Bronchial epithelial cell (primary cell): ENCODE data around the gene MRPL27. TPM values are rescaled to one million over a fixed set of nuclear protein-coding genes. Genes with fewer than 3 reads are reported as not detected.

ENCODE experiments used
- DNase-seq: peaks from one replicate; pipeline ENCODE4 v3.0.0-alpha.2; 2010; ENCODE audit warnings: low read depth
- FAIRE-seq: peaks from 2 replicates; lab custom pipeline; 2011; peaks lifted over from hg19 to GRCh38; lab: Jason Lieb, UNC
- H3K27me3 ChIP-seq: 2 replicates; pipeline ENCODE4 v1.5.1; 2011; ENCODE audit warnings: low read length; ENCODE audit not compliant: control insufficient read depth, insufficient read depth
- H3K36me3 ChIP-seq: 2 replicates; pipeline ENCODE4 v1.5.1; 2011; ENCODE audit warnings: low read length; ENCODE audit not compliant: control insufficient read depth, insufficient read depth
- H3K4me3 ChIP-seq: 2 replicates; pipeline ENCODE4 v1.5.1; 2011; ENCODE audit warnings: mild to moderate bottlenecking, low read depth, low read length, control low read depth
- CTCF ChIP-seq: IDR thresholded peaks from 2 replicates; pipeline ENCODE4 v1.5.1; 2011; ENCODE audit warnings: mild to moderate bottlenecking, moderate library complexity, low read length, control low read depth, inconsistent platforms; ENCODE audit not compliant: insufficient read depth, severe bottlenecking
- total RNA-seq: library from RNA; depleted of rRNA; stranded (reverse); fragments of >200 nt; gene quantifications from 2 replicates; pipeline ENCODE4 v1.2.1, GENCODE V29; 2014

MRPL27 gene
- total RNA-seq, 1 donor from 2014 or later = 117 TPM

GRCh38 chr17:50361561-50362480 lies 11.2 kb downstream of the MRPL27 start:
- no peaks in the 10 kb centered on the region for H3K27me3 ChIP-seq
- H3K4me3 ChIP-seq = no peak overlapping the region
- H3K36me3 ChIP-seq = peaks cover 19% of the 10 kb centered on the region
- peak; percentile 63 for DNase-seq
- peak; percentile 86 for TF ChIP-seq CTCF
- peak; percentile 52 for FAIRE-seq

- FAIRE-seq = no peak
- H3K36me3 ChIP-seq = peaks cover 23% of the 10 kb centered on the region
Observed at GRCh38 chr17:50360486-50361115, 12.4 kb downstream of the MRPL27 start.

GRCh38 chr17:50359998-50360461 lies 13.0 kb downstream of the MRPL27 start:
- FAIRE-seq = no peak
- Histone ChIP-seq H3K27me3 (no peaks in the 10 kb centered on the region), H3K36me3 (peaks cover 25% of the 10 kb centered on the region), H3K4me3 (no peak overlapping the region)
- no peak for TF ChIP-seq CTCF
- DNase-seq = no peak

More at GRCh38 chr17:50360486-50361115, 12.4 kb downstream of the MRPL27 start:
- DNase-seq = no peak
- Histone ChIP-seq H3K27me3 (no peaks in the 10 kb centered on the region), H3K4me3 (no peak overlapping the region)
- no peak for TF ChIP-seq CTCF

- no peak for TF ChIP-seq CTCF
- peaks cover 33% of the 10 kb centered on the region for H3K36me3 ChIP-seq
- DNase-seq = no peak
- H3K4me3 ChIP-seq = no peak overlapping the region
- FAIRE-seq = no peak
- H3K27me3 ChIP-seq = no peaks in the 10 kb centered on the region
Observed at GRCh38 chr17:50359005-50359699, 13.8 kb downstream of the MRPL27 start.

- no peaks in the 10 kb centered on the region for H3K27me3 ChIP-seq
- H3K36me3 ChIP-seq = peaks cover 41% of the 10 kb centered on the region
- DNase-seq (no peak), FAIRE-seq (no peak)
- no peak for TF ChIP-seq CTCF
- no peak overlapping the region for H3K4me3 ChIP-seq
Observed at GRCh38 chr17:50358177-50358576, 14.8 kb downstream of the MRPL27 start.
